ENCODE data around the gene ZKSCAN5. TPM values are rescaled to one million over a fixed set of nuclear protein-coding genes. Genes with fewer than 3 reads are reported as not detected.

ZKSCAN5 gene
- total RNA-seq, 1 experiment from 2014 or later: 15.5 TPM

- TF ChIP-seq, protein P1, sequence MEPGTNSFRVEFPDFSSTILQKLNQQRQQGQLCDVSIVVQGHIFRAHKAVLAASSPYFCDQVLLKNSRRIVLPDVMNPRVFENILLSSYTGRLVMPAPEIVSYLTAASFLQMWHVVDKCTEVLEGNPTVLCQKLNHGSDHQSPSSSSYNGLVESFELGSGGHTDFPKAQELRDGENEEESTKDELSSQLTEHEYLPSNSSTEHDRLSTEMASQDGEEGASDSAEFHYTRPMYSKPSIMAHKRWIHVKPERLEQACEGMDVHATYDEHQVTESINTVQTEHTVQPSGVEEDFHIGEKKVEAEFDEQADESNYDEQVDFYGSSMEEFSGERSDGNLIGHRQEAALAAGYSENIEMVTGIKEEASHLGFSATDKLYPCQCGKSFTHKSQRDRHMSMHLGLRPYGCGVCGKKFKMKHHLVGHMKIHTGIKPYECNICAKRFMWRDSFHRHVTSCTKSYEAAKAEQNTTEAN (CRISPR knock-in tag; IDR thresholded peaks at IDR 0.05): 0 out of 2 replicates have a peak, but pooled peaks have one; percentile 75
- TF ChIP-seq SP1 (CRISPR knock-in tag; conservative IDR thresholded peaks at IDR 0.05) (peak; percentile 56; the same call in 1 of the 2 replicates), E2F4 (CRISPR knock-in tag; IDR thresholded peaks at IDR 0.05; ENCODE audit: borderline replicate concordance, low read depth) (no peak), ZNF512 (CRISPR knock-in tag; IDR thresholded peaks at IDR 0.05; ENCODE audit: borderline replicate concordance) (no peak), CREM (CRISPR knock-in tag; IDR thresholded peaks at IDR 0.05) (peak; percentile 96), ZBTB21 (CRISPR knock-in tag; IDR thresholded peaks at IDR 0.05; ENCODE audit: borderline replicate concordance) (peak; percentile 100), RELA (CRISPR knock-in tag; IDR thresholded peaks at IDR 0.05; ENCODE audit: borderline replicate concordance) (no peak), ATF1 (CRISPR knock-in tag; IDR thresholded peaks at IDR 0.05) (0 out of 2 replicates have a peak, but pooled peaks have one; percentile 66), GTF2I (CRISPR knock-in tag; conservative IDR thresholded peaks at IDR 0.05) (no peak), KAT7 (CRISPR knock-in tag; IDR thresholded peaks at IDR 0.05; ENCODE audit: borderline replicate concordance) (no peak), TP53 (CRISPR knock-in tag; IDR thresholded peaks at IDR 0.05) (no peak), ETV6 (CRISPR knock-in tag; IDR thresholded peaks at IDR 0.05) (peak; percentile 72; the same call in 1 of the 2 replicates), ESRRA (CRISPR knock-in tag; IDR thresholded peaks at IDR 0.05; ENCODE audit: borderline replicate concordance) (no peak), AFF4 (CRISPR knock-in tag; IDR thresholded peaks at IDR 0.05; ENCODE audit: borderline replicate concordance) (no peak), PRDM15 (CRISPR knock-in tag; IDR thresholded peaks at IDR 0.05) (0 out of 2 replicates have a peak, but pooled peaks have one; percentile 16)
- TF ChIP-seq, protein P2, sequence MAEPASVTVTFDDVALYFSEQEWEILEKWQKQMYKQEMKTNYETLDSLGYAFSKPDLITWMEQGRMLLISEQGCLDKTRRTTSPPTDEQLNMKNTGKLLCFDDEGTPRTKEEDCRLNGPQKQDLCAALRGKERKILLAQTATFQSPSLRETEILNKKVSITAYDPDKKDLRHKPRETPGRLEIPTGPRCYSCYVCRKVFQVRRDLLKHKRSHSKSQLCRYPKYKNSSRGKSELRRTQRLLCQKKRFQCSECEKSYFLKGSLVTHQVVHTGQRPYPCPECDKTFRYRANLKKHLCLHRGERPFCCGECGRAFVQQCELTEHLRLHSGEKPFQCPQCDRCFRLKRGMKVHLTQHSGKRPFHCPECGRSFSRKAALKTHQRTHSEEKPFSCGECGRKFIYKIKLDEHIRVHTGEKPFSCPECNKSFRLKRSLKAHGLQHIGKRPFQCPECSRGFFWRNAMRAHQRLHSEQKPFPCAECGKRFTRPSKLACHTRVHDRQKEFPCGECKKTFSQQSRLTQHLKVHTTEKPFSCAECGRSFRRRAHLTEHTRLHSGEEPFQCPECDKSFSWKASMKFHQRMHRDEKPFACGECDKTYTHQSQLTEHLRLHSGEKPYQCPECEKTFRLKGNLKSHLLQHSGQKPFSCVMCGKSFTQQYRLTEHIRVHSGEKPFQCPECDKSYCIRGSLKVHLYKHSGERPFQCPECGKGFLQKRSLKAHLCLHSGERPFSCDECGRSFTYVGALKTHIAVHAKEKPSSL (CRISPR knock-in tag; conservative IDR thresholded peaks at IDR 0.05): no peak
- TF ChIP-seq, protein P3, sequence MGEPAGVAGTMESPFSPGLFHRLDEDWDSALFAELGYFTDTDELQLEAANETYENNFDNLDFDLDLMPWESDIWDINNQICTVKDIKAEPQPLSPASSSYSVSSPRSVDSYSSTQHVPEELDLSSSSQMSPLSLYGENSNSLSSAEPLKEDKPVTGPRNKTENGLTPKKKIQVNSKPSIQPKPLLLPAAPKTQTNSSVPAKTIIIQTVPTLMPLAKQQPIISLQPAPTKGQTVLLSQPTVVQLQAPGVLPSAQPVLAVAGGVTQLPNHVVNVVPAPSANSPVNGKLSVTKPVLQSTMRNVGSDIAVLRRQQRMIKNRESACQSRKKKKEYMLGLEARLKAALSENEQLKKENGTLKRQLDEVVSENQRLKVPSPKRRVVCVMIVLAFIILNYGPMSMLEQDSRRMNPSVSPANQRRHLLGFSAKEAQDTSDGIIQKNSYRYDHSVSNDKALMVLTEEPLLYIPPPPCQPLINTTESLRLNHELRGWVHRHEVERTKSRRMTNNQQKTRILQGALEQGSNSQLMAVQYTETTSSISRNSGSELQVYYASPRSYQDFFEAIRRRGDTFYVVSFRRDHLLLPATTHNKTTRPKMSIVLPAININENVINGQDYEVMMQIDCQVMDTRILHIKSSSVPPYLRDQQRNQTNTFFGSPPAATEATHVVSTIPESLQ (CRISPR knock-in tag; IDR thresholded peaks at IDR 0.05): no peak
Measured at GRCh38 chr7:99551767-99552463, 47.5 kb downstream of the ZKSCAN5 start, which contains the start of gene FAM200A (continued).
